HepG2 (cell line): Measurements from ENCODE around the gene NUDT2. TPM values are rescaled to one million over a fixed set of nuclear protein-coding genes. Genes with fewer than 3 reads are reported as not detected.

Experiments
- ARID2 ChIP-seq: sonication (generic); formaldehyde crosslinking; IDR thresholded peaks from 2 replicates; pipeline ENCODE4 v1.8.1; 2022; ENCODE audit warnings: mild to moderate bottlenecking, missing genetic modification reagents, borderline replicate concordance
- BRD4 ChIP-seq: sonication (generic); formaldehyde crosslinking; IDR thresholded peaks from 2 replicates; pipeline ENCODE4 v1.4.0; 2020; ENCODE audit warnings: missing genetic modification reagents
- ETV6 ChIP-seq: sonication (generic); formaldehyde crosslinking; conservative IDR thresholded peaks from 2 replicates; pipeline ENCODE4 v1.4.0; 2020; ENCODE audit warnings: missing genetic modification reagents
- FOXO1 ChIP-seq: sonication (generic); formaldehyde crosslinking; IDR thresholded peaks from 2 replicates; pipeline ENCODE4 v1.4.0; 2020; ENCODE audit warnings: missing genetic modification reagents
- GFI1 ChIP-seq: sonication (generic); formaldehyde crosslinking; IDR thresholded peaks from 2 replicates; pipeline ENCODE4 v1.5.0; 2020; ENCODE audit warnings: missing genetic modification reagents, mild to moderate bottlenecking, borderline replicate concordance
- HDAC2 ChIP-seq: sonication (generic); formaldehyde crosslinking; IDR thresholded peaks from 2 replicates; pipeline ENCODE4 v1.4.0; 2020; ENCODE audit warnings: missing genetic modification reagents
- HES4 ChIP-seq: sonication (generic); formaldehyde crosslinking; IDR thresholded peaks from 2 replicates; pipeline ENCODE4 v1.9.0; 2021; ENCODE audit warnings: mild to moderate bottlenecking, missing genetic modification reagents, borderline replicate concordance
- HIVEP1 ChIP-seq: sonication (generic); formaldehyde crosslinking; IDR thresholded peaks from 2 replicates; pipeline ENCODE4 v1.4.0; 2020; ENCODE audit warnings: mild to moderate bottlenecking, missing genetic modification reagents
- NFKBIZ ChIP-seq: IDR thresholded peaks from 2 replicates; pipeline ENCODE4 v1.6.1; 2018; ENCODE audit warnings: missing genetic modification reagents, missing compliant biosample characterization
- SMAD1 ChIP-seq: sonication (generic); formaldehyde crosslinking; IDR thresholded peaks from 2 replicates; pipeline ENCODE4 v1.4.0; 2020; ENCODE audit warnings: missing genetic modification reagents, low read depth, mild to moderate bottlenecking, borderline replicate concordance
- SMC3 ChIP-seq: IDR thresholded peaks from 2 replicates; pipeline ENCODE4 v1.6.1; 2011; ENCODE audit warnings: low read length, improper control_type of control experiment
- TAF1 ChIP-seq: sonication (generic); formaldehyde crosslinking; IDR thresholded peaks from 2 replicates; pipeline ENCODE4 v1.4.0; 2020; ENCODE audit warnings: missing genetic modification reagents
- TP53 ChIP-seq: sonication (generic); formaldehyde crosslinking; conservative IDR thresholded peaks from 2 replicates; pipeline ENCODE4 v1.4.0; 2020; ENCODE audit warnings: missing genetic modification reagents
- WIZ ChIP-seq: sonication (generic); formaldehyde crosslinking; IDR thresholded peaks from 2 replicates; pipeline ENCODE4 v1.5.1; 2020; ENCODE audit warnings: mild to moderate bottlenecking, missing genetic modification reagents
- ZFP41 ChIP-seq: sonication (generic); formaldehyde crosslinking; IDR thresholded peaks from 2 replicates; pipeline ENCODE4 v1.4.0; 2020; ENCODE audit warnings: mild to moderate bottlenecking, missing genetic modification reagents, borderline replicate concordance
- ZMAT3 ChIP-seq: sonication (generic); formaldehyde crosslinking; conservative IDR thresholded peaks from 2 replicates; pipeline ENCODE4 v1.7.0; 2021; ENCODE audit warnings: missing genetic modification reagents
- ZNF335 ChIP-seq: sonication (generic); formaldehyde crosslinking; IDR thresholded peaks from 2 replicates; pipeline ENCODE4 v1.4.0; 2020; ENCODE audit warnings: missing genetic modification reagents
- ZNF558 ChIP-seq: sonication (generic); formaldehyde crosslinking; IDR thresholded peaks from 2 replicates; pipeline ENCODE4 v1.9.0; 2022; ENCODE audit warnings: mild to moderate bottlenecking, missing genetic modification reagents, borderline replicate concordance
- ZNF616 ChIP-seq: sonication (generic); formaldehyde crosslinking; IDR thresholded peaks from 2 replicates; pipeline ENCODE4 v1.5.0; 2020; ENCODE audit warnings: low read depth, mild to moderate bottlenecking, missing genetic modification reagents
- ZNF749 ChIP-seq: sonication (generic); formaldehyde crosslinking; IDR thresholded peaks from 2 replicates; pipeline ENCODE4 v1.8.0; 2022; ENCODE audit warnings: mild to moderate bottlenecking, missing genetic modification reagents, moderate library complexity, borderline replicate concordance
- ZNF878 ChIP-seq: sonication (generic); formaldehyde crosslinking; IDR thresholded peaks from 2 replicates; pipeline ENCODE4 v1.8.1; 2023; ENCODE audit warnings: mild to moderate bottlenecking, missing genetic modification reagents, moderate library complexity
- polyA plus RNA-seq, 8 experiments: library from polyadenylated mRNA; depleted of rRNA in 3 of 8; stranded (reverse) in 7 of 8; unstranded in 1 of 8; fragments of >200 nt; fragmentation: Illumina TruSeq in 4 of 8; extraction: Trizol in 4 of 8; gene quantifications; 2 replicates each; pipeline versions ENCODE4 v1.2.1 to v1.2.3, GENCODE V29; 2011 to 2016; ENCODE audit warnings: low read depth in 4 of 8, missing spikeins in 1 of 8, mixed read lengths in 1 of 8; ENCODE audit not compliant: insufficient read depth in 1 of 8
- total RNA-seq, 5 experiments: library from RNA; depleted of rRNA; stranded (reverse); fragments of >200 nt; fragmentation: Illumina TruSeq; extraction: Trizol; gene quantifications; 2 replicates each; pipeline ENCODE4 v1.2.3, GENCODE V29; 2016; ENCODE audit warnings: low read depth in 1 of 5
- TF ChIP-seq, protein P1 (sequence below): IDR thresholded peaks from 2 replicates; pipeline ENCODE4 v1.6.1; 2012; ENCODE audit warnings: inconsistent platforms
- TF ChIP-seq, protein P2 (sequence below): sonication (generic); formaldehyde crosslinking; IDR thresholded peaks from 2 replicates; pipeline ENCODE4 v1.4.0; 2020; ENCODE audit warnings: missing genetic modification reagents
- TF ChIP-seq, protein P3 (sequence below): sonication (generic); formaldehyde crosslinking; IDR thresholded peaks from 2 replicates; pipeline ENCODE4 v1.5.0; 2020; ENCODE audit warnings: mild to moderate bottlenecking, missing genetic modification reagents, borderline replicate concordance
- TF ChIP-seq, protein P4 (sequence below): fragments of 450-650 bp; IDR thresholded peaks from 2 replicates; pipeline ENCODE4 v1.6.1; 2017; ENCODE audit warnings: mild to moderate bottlenecking

The NUDT2 gene
- total and polyA plus RNA-seq, 2 of the 13 experiments (the other 11 are each of a cell fraction or from before 2014, with no cell fraction given), result 19.9 to 24.6 TPM

DNA sequence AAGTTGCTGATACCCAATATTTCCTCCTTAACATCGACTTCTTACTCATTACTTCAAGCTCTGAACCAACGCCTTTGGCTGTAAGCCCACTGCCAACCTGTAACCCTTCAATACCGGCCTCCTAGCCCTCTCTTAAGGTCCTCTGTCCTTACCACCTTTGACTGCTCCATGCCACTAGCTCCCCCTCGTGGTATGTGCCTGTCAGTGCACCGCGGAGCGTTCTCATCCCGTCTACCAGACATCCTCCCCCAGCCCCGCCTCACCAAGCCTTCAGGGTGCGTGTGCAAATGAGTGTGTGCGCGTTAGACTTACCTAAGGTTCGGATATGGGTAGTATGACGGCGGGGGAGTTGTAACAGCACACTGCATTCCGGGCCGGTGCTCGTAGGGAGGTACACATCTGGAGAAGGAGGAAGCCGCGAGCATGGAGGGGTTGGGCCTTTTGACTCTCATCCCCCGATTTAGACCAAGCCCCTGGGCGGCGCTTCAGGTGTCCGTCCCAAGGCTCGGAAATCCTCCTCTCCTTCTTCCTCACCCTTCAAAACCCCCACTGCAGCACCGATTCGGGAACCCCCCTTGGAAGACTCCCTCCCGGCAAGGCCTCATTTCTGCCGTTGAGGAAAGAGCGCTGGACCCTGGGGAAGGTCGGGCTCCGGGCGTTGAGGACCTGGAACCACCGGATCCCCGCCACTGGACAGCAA, 50.1 kb downstream of the NUDT2 start (continued):
- TF ChIP-seq HES4 (CRISPR knock-in tag) (no peak), WIZ (CRISPR knock-in tag) (no peak), GFI1 (CRISPR knock-in tag) (no peak), NFKBIZ (CRISPR knock-in tag) (0 out of 2 replicates have a peak, but pooled peaks have one; percentile 52), HIVEP1 (no peak), ZNF335 (CRISPR knock-in tag) (no peak; the same call in 1 of the 2 replicates), ZNF878 (CRISPR knock-in tag) (no peak; the same call in 1 of the 2 replicates), ZNF558 (no peak), BRD4 (no peak; the same call in 1 of the 2 replicates), FOXO1 (no peak), TAF1 (CRISPR knock-in tag) (no peak), ETV6 (CRISPR knock-in tag) (no peak), HDAC2 (CRISPR knock-in tag) (peak; percentile 47; the same call in 1 of the 2 replicates), ZFP41 (CRISPR knock-in tag) (no peak), ZNF749 (no peak), ZMAT3 (CRISPR knock-in tag) (no peak), TP53 (no peak), ARID2 (CRISPR knock-in tag) (no peak), SMAD1 (CRISPR knock-in tag) (no peak), SMC3 (peak; percentile 98), ZNF616 (CRISPR knock-in tag) (no peak)
- TF ChIP-seq, protein P1, sequence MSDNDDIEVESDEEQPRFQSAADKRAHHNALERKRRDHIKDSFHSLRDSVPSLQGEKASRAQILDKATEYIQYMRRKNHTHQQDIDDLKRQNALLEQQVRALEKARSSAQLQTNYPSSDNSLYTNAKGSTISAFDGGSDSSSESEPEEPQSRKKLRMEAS, result no peak
- TF ChIP-seq, protein P2, sequence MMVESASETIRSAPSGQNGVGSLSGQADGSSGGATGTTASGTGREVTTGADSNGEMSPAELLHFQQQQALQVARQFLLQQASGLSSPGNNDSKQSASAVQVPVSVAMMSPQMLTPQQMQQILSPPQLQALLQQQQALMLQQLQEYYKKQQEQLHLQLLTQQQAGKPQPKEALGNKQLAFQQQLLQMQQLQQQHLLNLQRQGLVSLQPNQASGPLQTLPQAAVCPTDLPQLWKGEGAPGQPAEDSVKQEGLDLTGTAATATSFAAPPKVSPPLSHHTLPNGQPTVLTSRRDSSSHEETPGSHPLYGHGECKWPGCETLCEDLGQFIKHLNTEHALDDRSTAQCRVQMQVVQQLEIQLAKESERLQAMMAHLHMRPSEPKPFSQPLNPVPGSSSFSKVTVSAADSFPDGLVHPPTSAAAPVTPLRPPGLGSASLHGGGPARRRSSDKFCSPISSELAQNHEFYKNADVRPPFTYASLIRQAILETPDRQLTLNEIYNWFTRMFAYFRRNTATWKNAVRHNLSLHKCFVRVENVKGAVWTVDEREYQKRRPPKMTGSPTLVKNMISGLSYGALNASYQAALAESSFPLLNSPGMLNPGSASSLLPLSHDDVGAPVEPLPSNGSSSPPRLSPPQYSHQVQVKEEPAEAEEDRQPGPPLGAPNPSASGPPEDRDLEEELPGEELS (CRISPR knock-in tag), result 0 out of 2 replicates have a peak, but pooled peaks have one; percentile 47
- TF ChIP-seq, protein P3, sequence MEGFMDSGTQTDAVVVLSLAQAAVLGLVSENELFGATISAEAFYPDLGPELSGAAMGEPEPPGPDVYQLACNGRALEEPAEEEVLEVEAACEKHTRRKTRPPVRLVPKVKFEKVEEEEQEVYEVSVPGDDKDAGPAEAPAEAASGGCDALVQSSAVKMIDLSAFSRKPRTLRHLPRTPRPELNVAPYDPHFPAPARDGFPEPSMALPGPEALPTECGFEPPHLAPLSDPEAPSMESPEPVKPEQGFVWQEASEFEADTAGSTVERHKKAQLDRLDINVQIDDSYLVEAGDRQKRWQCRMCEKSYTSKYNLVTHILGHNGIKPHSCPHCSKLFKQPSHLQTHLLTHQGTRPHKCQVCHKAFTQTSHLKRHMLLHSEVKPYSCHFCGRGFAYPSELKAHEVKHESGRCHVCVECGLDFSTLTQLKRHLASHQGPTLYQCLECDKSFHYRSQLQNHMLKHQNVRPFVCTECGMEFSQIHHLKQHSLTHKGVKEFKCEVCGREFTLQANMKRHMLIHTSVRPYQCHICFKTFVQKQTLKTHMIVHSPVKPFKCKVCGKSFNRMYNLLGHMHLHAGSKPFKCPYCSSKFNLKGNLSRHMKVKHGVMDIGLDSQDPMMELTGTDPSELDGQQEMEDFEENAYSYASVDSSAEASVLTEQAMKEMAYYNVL (CRISPR knock-in tag), result no peak
- TF ChIP-seq, protein P4, sequence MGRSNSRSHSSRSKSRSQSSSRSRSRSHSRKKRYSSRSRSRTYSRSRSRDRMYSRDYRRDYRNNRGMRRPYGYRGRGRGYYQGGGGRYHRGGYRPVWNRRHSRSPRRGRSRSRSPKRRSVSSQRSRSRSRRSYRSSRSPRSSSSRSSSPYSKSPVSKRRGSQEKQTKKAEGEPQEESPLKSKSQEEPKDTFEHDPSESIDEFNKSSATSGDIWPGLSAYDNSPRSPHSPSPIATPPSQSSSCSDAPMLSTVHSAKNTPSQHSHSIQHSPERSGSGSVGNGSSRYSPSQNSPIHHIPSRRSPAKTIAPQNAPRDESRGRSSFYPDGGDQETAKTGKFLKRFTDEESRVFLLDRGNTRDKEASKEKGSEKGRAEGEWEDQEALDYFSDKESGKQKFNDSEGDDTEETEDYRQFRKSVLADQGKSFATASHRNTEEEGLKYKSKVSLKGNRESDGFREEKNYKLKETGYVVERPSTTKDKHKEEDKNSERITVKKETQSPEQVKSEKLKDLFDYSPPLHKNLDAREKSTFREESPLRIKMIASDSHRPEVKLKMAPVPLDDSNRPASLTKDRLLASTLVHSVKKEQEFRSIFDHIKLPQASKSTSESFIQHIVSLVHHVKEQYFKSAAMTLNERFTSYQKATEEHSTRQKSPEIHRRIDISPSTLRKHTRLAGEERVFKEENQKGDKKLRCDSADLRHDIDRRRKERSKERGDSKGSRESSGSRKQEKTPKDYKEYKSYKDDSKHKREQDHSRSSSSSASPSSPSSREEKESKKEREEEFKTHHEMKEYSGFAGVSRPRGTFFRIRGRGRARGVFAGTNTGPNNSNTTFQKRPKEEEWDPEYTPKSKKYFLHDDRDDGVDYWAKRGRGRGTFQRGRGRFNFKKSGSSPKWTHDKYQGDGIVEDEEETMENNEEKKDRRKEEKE, result no peak
